Measurements from ENCODE around the gene USP53.

- TF ChIP-seq CTCF (IDR thresholded peaks at IDR 0.05; ENCODE audit: low read length) (no peak), EZH2phosphoT487 (IDR thresholded peaks at IDR 0.05; ENCODE audit: low read length) (no peak)
Observed at GRCh38 chr4:119232286-119232685, 19.8 kb downstream of the USP53 start.

Measured in MM.1S (cell line).